K562 (cell line): ENCODE results near the gene NAT14. TPM values are rescaled to one million over a fixed set of nuclear protein-coding genes. Genes with fewer than 3 reads are reported as not detected.

ENCODE experiments used
- ATF7 ChIP-seq: fragments of 450-650 bp; IDR thresholded peaks from 2 replicates; pipeline ENCODE4 v1.7.1; 2014; ENCODE audit warnings: mild to moderate bottlenecking, moderate library complexity
- EP300 ChIP-seq: IDR thresholded peaks from 2 replicates; pipeline ENCODE4 v1.6.1; 2012; ENCODE audit warnings: low read length, improper control_type of control experiment
- ESRRB ChIP-seq: fragments of 250-450 bp; sonication (Bioruptor Pico); IDR thresholded peaks from 2 replicates; pipeline ENCODE4 v1.5.0; 2020; ENCODE audit warnings: mild to moderate bottlenecking, moderate library complexity, borderline replicate concordance
- GATA2 ChIP-seq: sonication (generic); formaldehyde crosslinking; IDR thresholded peaks from 2 replicates; pipeline ENCODE4 v1.4.0; 2020; ENCODE audit warnings: mild to moderate bottlenecking, missing genetic modification reagents
- MCM2 ChIP-seq: fragments of 450-650 bp; IDR thresholded peaks from 2 replicates; pipeline ENCODE4 v1.6.1; 2017; ENCODE audit warnings: low read depth, mild to moderate bottlenecking
- NFRKB ChIP-seq: fragments of 450-650 bp; IDR thresholded peaks from 2 replicates; pipeline ENCODE4 v1.6.1; 2016; ENCODE audit warnings: low read depth
- PRMT5 ChIP-seq: sonication (generic); formaldehyde crosslinking; IDR thresholded peaks from 2 replicates; pipeline ENCODE4 v1.5.0; 2020; ENCODE audit warnings: missing genetic modification reagents
- SFPQ ChIP-seq: fragments of 200-400 bp; formaldehyde crosslinking; IDR thresholded peaks from 2 replicates; pipeline ENCODE4 v1.6.1; 2017; ENCODE audit warnings: mild to moderate bottlenecking, low read depth, low read length, moderate library complexity
- USF2 ChIP-seq: sonication (generic); formaldehyde crosslinking; IDR thresholded peaks from 2 replicates; pipeline ENCODE4 v1.5.0; 2020; ENCODE audit warnings: missing genetic modification reagents
- ZNF143 ChIP-seq: sonication (generic); formaldehyde crosslinking; IDR thresholded peaks from 2 replicates; pipeline ENCODE4 v1.9.0; 2022; ENCODE audit warnings: mild to moderate bottlenecking, missing genetic modification reagents
- polyA plus RNA-seq, 8 experiments: library from polyadenylated mRNA; depleted of rRNA in 4 of 8; stranded (reverse) in 5 of 8; unstranded in 3 of 8; fragments of >200 nt; fragmentation: Nextera tagmentation in 2 of 8; fragmentation: Illumina TruSeq in 1 of 8; extraction: Ambion mirVana in 2 of 8; extraction: Trizol in 1 of 8; gene quantifications; 2 replicates each; pipeline versions ENCODE4 v1.2.1 to v1.2.3, GENCODE V29; 2011 to 2014; ENCODE audit warnings: inconsistent platforms in 1 of 8, missing spikeins in 1 of 8
- total RNA-seq, 7 experiments: library from RNA; depleted of rRNA in 6 of 7; stranded (reverse); fragments of >200 nt in 6 of 7; fragmentation: Illumina TruSeq in 2 of 7; extraction: Trizol in 2 of 7; gene quantifications; 2 replicates each; pipeline versions ENCODE4 v1.2.1 to v1.2.3, GENCODE V29; 2011 to 2021; ENCODE audit warnings: low replicate concordance in 1 of 7
- TF ChIP-seq, protein P1 (sequence below): fragments of 450-650 bp; IDR thresholded peaks from 2 replicates; pipeline ENCODE4 v1.6.1; 2016
- TF ChIP-seq, protein P2 (sequence below): fragments of 250-450 bp; sonication (Bioruptor Pico); IDR thresholded peaks from 2 replicates; pipeline ENCODE4 v1.5.0; 2021
- TF ChIP-seq, protein P3 (sequence below): fragments of 250-450 bp; sonication (Bioruptor Pico); IDR thresholded peaks from 2 replicates; pipeline ENCODE4 v1.4.0; 2020; ENCODE audit warnings: borderline replicate concordance
- TF ChIP-seq, protein P4 (sequence below): sonication (generic); formaldehyde crosslinking; IDR thresholded peaks from 2 replicates; pipeline ENCODE4 v1.8.1; 2023; ENCODE audit warnings: missing genetic modification reagents, mild to moderate bottlenecking, borderline replicate concordance

Gene NAT14
- total and polyA plus RNA-seq, 9 of the 15 experiments (the other 6 are each of a cell fraction or from before 2014, with no cell fraction given), result 2.4 to 77.0 (median 26.7) TPM

DNA sequence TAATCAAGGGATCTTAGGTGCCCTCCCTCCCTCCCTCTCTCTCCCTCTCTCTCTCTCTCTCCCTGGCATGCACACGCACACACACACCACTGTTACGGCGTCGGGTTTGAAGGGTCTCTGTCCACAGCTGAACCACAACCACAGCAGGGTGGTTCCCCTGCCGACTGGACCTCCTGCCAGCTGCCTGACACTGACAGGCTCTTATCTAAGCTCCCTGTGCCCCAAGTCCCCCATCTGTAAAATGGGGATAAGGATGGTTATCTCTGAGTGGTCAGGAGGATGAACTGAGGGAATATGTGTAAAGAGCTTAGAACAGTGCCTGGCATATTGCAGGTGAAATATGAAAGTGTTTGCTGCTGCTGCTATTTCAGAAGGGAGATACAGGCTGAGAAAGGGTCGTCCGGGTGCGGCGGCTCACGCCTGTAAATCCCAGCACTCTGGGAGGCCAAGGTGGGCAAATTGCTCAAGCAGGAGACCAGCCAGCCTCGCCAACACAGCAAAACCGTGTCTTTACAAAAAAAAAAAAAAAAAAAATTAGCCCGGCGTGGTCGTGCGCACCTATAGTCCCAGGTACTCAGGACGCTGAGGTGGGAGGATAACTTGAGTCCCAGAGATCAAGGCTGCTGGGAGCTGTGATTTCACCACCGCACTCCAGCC, 41.0 kb upstream of the NAT14 start (continued):
- no peak for TF ChIP-seq ATF7
- 0 out of 2 replicates have a peak, but pooled peaks have one; percentile 15 for TF ChIP-seq GATA2
- TF ChIP-seq PRMT5 (CRISPR knock-in tag), result no peak
- TF ChIP-seq, protein P1, sequence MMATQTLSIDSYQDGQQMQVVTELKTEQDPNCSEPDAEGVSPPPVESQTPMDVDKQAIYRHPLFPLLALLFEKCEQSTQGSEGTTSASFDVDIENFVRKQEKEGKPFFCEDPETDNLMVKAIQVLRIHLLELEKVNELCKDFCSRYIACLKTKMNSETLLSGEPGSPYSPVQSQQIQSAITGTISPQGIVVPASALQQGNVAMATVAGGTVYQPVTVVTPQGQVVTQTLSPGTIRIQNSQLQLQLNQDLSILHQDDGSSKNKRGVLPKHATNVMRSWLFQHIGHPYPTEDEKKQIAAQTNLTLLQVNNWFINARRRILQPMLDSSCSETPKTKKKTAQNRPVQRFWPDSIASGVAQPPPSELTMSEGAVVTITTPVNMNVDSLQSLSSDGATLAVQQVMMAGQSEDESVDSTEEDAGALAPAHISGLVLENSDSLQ, result no peak
- no peak for TF ChIP-seq SFPQ
- TF ChIP-seq, protein P2, sequence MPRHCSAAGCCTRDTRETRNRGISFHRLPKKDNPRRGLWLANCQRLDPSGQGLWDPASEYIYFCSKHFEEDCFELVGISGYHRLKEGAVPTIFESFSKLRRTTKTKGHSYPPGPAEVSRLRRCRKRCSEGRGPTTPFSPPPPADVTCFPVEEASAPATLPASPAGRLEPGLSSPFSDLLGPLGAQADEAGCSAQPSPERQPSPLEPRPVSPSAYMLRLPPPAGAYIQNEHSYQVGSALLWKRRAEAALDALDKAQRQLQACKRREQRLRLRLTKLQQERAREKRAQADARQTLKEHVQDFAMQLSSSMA (CRISPR knock-in tag), result no peak
- no peak for TF ChIP-seq NFRKB
- peak; percentile 29; the same call in 1 of the 2 replicates for TF ChIP-seq EP300
- TF ChIP-seq, protein P3, sequence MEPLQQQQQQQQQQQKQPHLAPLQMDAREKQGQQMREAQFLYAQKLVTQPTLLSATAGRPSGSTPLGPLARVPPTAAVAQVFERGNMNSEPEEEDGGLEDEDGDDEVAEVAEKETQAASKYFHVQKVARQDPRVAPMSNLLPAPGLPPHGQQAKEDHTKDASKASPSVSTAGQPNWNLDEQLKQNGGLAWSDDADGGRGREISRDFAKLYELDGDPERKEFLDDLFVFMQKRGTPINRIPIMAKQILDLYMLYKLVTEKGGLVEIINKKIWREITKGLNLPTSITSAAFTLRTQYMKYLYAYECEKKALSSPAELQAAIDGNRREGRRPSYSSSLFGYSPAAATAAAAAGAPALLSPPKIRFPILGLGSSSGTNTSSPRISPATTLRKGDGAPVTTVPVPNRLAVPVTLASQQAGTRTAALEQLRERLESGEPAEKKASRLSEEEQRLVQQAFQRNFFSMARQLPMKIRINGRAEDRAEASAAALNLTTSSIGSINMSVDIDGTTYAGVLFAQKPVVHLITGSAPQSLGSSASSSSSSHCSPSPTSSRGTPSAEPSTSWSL, result no peak
- no peak for TF ChIP-seq USF2 (CRISPR knock-in tag)
- TF ChIP-seq ZNF143 (CRISPR knock-in tag), result no peak
- TF ChIP-seq MCM2, result no peak
- TF ChIP-seq, protein P4, sequence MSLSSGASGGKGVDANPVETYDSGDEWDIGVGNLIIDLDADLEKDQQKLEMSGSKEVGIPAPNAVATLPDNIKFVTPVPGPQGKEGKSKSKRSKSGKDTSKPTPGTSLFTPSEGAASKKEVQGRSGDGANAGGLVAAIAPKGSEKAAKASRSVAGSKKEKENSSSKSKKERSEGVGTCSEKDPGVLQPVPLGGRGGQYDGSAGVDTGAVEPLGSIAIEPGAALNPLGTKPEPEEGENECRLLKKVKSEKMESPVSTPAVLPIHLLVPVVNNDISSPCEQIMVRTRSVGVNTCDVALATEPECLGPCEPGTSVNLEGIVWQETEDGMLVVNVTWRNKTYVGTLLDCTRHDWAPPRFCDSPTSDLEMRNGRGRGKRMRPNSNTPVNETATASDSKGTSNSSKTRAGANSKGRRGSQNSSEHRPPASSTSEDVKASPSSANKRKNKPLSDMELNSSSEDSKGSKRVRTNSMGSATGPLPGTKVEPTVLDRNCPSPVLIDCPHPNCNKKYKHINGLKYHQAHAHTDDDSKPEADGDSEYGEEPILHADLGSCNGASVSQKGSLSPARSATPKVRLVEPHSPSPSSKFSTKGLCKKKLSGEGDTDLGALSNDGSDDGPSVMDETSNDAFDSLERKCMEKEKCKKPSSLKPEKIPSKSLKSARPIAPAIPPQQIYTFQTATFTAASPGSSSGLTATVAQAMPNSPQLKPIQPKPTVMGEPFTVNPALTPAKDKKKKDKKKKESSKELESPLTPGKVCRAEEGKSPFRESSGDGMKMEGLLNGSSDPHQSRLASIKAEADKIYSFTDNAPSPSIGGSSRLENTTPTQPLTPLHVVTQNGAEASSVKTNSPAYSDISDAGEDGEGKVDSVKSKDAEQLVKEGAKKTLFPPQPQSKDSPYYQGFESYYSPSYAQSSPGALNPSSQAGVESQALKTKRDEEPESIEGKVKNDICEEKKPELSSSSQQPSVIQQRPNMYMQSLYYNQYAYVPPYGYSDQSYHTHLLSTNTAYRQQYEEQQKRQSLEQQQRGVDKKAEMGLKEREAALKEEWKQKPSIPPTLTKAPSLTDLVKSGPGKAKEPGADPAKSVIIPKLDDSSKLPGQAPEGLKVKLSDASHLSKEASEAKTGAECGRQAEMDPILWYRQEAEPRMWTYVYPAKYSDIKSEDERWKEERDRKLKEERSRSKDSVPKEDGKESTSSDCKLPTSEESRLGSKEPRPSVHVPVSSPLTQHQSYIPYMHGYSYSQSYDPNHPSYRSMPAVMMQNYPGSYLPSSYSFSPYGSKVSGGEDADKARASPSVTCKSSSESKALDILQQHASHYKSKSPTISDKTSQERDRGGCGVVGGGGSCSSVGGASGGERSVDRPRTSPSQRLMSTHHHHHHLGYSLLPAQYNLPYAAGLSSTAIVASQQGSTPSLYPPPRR, result no peak
- TF ChIP-seq ESRRB (CRISPR knock-in tag), result no peak
